HPDE6-E6E7 (cell line): Measurements from ENCODE around the gene SSBP2.
A peak's percentile ranks its signal among the peaks of the same experiment; 100 is the strongest.
"Not testable (repeated sequence)": the region's sequence is repeated elsewhere in the genome, so short reads cannot be mapped to it uniquely, and the experiment has no call there.

Experiments used
- DNase-seq: peaks from one replicate; pipeline ENCODE4 v3.0.0; 2011; ENCODE audit warnings: missing footprints; ENCODE audit errors: extremely low spot score

The SSBP2 gene

DNA sequence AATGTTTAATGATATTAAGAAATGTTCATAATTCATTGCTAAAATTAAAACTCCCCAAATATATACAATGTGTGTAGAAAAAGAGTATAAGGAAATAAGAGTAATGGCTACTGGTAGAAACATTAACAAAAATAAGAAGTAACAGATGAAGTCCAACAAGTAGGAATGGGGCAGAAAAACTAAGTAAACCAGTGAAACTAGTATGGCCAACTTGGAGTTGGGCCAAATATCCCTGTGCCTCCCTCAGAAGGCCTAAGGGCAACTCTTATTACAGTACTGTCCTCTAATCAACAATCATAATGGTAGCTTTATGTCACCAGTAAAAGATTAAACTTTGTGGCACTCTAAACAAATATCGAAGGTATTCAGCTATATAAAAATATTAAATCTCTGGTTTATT lies 93.5 kb downstream of the SSBP2 start:
- peak; percentile 8 for DNase-seq

DNA sequence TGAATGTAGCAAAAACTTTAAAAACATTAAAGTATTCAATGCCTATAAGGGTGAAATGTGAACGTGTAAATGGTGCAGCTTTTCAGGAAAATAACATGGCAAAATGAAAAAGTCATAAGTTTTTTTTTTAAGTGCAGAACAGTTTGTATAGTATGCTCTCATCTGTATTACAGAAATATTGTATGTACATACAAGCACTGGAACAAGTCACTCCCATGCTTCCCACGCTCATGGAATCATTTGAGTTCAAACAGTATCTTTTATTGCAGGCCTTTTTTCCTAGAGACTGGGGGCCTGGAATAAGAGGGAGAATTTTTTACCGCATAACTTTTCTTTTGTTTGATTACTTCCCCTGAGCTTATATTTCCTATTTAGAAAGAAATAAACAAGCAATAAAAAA lies 94.1 kb downstream of the SSBP2 start:
- DNase-seq: no peak

DNA sequence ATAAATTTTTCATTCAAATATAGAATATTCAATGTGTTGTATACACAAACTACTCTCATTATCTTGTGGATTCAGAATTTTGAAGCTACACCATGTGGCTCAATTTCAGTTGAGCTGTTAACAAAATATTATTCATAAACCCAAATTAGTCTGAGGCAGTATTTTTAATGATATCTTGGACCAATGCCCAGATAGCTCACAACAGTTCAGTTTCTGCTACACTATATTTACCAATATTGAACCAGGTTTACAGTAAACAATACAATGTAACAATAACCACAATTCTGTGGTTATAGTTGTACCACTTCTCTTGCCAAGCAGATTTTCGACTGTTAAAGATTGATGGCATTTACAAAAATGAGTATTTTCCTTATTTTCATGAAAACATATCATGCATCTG lies 99.9 kb downstream of the SSBP2 start:
- DNase-seq: no peak

DNA sequence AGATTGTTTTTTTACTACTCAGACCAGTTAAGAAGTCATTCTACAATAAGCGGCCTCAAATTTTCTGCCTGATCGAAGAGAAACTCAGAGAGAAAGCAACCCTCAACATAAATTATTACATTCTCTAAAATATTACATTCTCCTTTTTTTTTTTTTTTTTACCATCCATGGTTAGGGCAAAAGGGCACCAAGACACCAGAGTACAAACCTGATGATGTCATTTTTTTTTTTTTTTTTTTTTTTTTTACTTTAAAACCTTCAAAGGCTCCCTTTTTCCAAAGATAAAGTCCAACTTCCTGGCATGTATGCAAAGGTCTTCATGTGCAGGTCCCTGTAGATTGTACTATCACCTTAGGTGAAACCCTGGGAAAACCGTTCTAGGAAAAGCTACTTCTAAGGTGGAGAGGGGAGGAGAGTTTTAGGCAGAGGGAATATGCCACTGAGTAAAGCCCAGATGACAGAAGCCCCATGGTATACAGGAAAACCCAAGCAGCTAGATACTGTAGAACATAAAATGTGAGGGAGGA lies 104.4 kb downstream of the SSBP2 start:
- no peak for DNase-seq

DNA sequence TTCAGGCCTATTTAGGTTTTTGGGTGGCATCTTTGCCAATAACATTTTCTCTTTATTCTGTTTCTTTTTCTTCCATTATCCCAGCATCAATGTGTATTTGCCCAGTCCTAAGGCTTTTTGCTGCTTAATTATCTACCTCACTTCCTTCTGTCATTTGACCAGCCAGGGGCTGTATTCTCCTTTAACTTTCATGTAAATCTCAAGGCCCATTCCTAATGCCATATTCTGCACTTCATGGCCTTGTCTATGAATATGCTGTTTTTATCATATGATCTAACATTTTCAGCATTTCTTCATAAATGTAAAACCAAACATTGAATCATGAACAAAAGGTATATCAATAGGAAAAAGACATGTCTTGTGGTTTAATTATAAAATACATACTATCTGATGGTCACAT lies 108.7 kb downstream of the SSBP2 start:
- no peak for DNase-seq

DNA sequence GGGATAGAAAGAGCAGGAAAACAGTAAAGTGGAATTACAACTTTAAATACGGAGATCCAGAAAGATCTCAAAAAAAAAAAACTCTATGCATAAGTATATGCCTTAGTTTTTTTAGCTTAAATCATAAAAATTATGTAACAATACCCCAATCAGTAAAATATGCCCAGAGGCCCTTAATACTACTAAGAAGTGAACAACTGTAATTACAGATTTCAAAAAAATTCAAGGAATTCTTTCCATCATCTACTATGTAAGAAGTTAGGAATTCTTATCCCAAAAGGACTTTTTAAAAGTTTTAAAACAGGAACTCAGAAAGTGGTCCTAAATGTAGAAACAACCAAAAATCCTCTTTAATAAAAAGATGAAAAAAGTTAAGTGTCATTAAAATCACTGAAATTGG lies 111.3 kb downstream of the SSBP2 start:
- DNase-seq: no peak

DNA sequence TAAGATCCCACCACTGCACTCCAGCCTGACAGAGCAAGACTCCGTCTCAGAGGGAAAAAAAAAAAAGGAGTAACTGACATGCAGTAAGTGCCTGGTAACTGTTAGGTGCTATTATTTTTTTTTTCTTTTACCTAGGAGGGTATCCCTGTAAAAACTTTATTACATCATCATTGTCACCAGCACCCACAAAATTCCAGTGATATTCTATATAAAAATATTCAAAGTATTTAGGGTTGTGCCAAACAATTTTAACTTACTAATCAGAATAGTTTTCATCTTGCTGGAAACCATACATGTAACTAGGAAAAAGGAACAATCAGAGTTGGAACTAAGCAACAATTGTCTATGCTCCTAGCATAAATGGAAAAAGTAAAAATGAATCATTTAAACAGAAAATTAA lies 112.4 kb downstream of the SSBP2 start:
- DNase-seq: no peak

DNA sequence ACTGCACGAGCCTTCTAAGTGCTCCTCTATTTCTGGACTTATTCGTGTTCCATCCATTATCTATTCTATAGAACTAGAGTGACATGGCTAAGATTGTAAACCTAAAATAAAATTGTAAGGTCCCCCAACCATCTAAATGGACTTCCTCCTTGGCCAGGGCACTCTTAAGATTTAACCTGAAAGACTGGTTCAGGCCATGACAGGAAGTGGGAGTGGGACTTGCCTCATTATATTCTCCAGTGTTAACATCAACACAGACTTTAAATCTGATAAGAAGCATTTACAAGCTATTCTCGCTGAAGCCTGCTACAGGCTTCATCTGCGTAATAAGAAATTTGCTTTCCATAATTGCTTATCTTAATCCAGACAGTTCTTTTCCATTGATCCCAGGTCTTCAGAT lies 117.0 kb downstream of the SSBP2 start:
- DNase-seq: no peak

DNA sequence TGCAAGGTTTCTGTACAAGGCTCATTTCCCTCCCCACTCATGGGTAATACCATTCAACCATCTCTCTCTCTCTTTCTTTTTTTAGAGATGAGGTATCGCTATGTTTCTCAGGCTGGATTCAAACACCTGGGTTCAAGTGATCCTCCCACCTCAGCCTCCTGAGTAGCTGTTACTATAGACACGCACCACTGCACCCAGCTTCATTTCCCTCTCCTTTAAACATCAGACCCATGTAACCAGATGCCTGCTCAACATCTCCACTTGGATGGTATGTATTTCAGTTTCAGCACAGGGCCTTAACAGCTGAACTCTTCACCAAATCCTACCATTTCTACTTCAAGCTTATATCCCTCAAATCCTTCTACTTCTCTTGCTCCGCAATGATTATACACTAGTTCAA lies 117.4 kb downstream of the SSBP2 start:
- no peak for DNase-seq

DNA sequence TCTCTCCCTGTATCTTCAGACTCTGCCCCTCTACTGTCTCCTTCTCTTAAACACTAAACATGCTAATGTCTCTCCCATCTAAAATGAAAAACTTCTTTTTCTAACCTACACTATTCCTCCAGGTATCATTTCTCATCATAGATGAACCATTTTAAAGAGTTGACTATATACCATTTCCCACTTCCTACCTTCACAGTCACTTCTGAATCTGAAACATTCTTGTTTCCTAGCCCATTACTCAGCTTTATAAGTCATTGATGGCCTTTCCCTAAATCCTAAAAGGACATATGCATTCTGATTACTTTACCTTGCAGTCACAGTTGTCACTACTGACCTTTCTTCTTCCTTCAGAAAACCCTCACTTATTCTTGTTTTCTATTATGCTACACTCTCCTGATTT lies 118.2 kb downstream of the SSBP2 start:
- no peak for DNase-seq

DNA sequence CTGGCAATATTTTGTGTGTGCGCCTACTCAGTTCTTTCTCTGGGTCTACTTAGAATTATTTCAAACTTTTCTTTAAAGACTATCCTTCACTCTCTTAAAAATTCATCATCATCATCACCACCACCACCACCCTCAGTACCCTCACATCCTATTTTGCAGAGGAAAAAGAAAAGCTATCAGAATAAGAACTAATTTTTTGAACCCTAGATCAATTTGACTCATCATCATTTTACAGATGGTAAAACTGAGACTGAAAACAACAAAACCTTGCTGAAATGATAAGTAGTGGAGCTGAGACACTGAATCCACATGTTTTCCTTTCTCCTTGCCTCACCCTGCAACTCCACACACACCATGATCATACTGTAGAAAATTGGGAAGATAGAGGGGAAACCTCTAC lies 119.3 kb downstream of the SSBP2 start:
- no peak for DNase-seq

DNA sequence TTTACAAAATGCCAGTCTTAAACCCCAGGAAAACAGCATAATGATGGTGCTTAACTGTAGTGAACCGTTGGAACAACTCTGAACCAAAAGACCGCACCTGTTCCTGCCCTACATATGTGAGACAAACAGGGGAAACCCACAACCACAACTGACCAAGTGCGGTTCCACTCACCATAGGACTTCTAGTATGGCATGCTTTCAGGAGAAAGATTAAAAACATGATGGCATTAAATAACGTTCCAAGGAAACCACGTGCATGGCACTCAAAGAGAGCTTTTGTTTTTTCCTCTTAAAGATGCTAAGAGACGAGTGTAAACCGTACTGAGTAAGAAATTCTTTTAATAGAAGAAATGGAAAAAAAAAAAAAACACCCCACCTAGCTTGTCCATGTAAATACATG lies 119.8 kb downstream of the SSBP2 start:
- DNase-seq: no peak

DNA sequence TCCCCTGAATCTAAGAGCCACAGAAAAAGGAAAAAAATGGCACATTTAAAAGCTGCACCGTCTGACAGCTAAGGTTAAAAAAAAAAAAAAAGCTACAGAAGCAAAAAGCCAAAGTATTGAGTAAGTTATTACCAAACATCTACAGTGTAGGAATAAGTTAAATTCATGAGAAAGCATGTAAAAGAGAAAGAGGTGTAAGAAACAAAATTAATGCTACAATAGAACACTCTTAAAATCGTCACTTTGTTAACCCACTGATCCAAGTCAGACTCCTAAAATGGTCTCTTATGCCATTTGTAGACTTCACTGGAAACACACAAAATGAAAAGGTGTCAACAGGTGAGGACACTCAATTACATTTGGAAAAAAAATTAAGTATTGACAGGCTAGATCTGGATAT lies 120.2 kb downstream of the SSBP2 start:
- DNase-seq: no peak

DNA sequence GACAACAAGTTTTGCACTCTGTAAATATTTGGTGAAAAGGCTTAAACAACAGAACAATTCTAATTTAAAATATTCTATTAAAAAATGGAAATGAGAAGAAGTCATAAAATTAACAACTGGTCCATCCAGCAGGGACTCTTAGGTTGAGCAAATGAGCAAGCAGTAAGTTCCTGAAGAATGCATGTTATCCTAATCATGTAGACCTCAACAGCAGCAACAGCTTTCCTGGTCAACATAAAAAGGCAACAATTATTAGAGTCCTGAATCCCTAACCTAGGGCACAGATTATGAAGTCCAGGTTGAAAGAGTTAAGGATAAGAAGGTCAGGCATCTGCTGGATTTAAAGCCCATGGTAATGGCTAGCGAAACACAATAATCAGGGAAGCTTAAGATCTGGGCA lies 120.9 kb downstream of the SSBP2 start:
- DNase-seq: no peak

DNA sequence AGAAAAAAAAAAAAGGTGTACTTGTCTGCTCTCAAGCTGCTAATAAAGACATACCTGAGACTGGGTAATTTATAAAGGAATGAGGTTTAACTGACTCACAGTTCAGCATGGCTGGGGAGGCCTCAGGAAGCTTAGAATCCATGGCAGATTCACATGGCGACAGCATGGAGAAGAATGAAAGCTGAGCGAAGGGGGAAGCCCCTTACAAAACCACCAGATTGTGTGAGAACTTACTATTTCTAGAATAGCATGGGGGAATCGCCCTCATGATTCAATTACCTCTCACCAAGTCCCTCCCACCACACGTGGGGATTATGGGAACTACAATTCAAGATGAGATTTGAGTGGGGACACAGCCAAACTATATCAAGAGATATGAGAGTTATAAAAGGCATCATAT lies 122.8 kb downstream of the SSBP2 start:
- not testable (repeated sequence) for DNase-seq

DNA sequence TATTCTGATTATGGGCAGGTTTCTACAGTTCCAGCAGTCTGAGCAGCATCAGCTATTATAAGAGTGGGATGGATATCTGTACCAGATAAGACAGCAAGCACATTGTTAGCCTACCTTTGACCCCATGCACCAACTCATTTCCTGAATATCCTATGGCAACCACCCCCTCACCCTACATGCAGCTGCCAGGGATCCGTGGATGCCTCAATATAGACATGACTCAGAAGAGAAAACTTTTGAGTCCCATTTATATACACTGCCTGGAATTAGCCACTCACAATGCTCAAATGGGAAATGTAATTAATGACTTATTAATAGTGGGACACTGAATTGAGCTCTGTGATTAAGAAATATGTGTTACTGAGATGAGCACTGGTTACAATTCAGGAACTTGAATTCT lies 124.4 kb downstream of the SSBP2 start:
- DNase-seq: peak; percentile 50

DNA sequence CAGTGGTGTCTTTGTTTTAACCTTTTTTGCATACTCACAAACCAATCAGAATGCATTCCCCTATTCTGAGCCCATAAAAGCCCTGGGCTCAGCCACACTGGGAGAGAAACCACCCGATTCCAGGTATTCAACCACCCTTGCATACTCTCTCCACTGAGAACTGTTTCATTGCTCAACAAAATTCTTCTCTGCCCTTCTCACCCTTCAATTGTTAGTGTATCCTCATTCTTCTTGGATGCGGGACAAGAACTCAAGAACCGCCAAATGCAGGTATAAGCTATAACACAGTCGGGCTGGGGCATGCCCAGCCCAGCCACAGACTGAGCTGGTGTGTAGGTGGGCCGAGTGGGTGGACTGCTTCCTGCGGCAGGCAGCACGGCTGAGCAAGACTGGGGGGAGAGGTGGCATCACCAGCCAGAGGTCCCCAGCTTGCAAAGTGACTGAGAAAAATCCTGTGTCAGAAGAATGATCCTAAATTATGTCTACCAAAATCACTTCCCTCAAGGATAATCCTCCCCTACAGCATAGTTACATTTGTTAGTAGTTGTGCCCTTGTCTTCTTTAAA lies 141.0 kb downstream of the SSBP2 start:
- DNase-seq: no peak

DNA sequence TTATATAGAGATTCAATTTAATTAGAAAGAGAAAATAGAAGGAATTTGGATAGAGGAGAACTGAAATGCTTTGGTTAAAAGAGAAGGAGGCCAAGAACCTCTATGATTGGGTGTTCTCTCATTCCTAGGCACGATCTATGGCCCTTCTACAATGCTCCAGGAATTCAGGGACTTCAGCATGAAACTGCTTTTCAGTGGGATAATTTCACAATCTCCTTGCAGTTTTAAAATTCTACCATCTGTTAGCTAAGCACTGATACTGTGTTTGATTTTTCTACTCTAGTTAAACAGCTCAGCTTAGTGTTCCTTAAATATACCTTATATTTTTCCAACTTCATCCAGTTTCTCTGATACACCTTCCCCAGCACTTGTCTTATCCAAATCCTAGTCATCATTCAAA lies 141.9 kb downstream of the SSBP2 start:
- no peak for DNase-seq

DNA sequence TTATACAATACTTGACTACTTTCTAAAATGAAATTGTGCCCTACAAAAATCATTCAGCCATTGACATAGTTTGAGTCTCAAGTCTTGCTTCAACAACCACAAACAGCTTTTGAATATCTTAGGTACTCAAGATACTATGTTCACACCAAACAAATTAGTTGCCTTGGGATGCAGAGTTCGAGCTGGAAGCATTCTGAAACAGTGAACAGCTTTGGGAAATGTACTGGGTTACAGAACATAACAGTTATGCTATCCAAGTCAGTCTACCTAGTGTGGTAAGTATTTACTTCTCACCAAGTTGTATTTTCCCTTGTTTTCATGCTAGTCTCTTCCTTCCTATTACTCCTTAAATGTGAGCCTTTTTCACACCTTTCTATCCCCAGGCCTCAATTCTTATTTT lies 143.2 kb downstream of the SSBP2 start:
- DNase-seq: no peak

DNA sequence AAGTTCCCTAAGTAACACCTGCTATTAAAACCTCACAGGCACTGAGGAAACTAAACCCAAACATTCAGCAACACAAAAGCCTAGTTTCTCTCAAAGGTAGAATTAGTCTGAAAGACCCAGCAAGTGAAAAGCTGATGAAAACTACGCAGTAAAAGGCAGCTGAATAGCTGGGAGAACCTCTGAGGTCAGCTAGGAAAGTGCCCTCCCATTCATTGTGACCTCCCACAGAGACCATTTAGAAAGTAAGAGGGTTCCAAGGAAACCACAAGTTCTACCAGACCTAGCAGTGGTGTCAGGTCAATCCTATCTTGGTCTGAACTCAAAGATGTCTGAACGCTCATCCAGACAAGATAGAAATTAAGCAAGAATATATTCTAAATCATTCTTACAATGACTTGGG lies 144.7 kb downstream of the SSBP2 start:
- DNase-seq: no peak

DNA sequence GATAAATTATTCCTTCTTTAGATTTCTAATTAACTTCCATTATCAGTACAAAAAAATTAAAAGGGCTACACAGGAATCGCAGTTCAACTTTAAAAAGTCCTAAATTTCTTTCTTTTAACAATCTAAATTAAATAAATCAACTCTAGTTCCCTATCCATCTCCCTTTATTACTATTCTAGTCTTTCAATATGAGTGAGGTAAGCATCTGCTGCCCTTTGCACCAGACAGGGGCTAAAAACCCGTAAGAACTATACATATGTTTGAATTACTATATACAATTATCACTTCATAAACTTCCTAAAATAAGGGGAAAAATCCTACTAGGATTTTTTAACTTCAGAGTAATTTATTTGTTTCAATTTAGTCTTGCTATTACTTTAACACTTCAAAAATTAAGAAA lies 145.6 kb downstream of the SSBP2 start:
- no peak for DNase-seq

DNA sequence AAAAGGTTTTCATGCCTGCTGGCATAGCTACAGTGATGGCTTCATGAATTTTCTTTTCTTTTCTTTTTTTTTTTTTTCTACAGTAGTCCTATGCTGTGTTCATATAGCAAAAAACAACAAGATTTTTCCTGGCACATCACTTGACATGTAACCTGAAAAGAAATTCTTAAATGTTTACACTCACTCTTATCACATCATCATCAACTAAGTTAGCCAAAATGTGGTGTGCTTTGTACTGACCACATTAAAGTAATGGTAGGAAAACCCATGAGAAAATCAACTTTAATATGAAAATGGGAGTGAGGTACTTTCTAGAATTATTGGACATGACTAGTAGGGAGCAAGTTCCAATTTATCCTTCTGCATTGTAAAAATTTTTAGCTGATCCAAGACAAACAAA lies 146.7 kb downstream of the SSBP2 start:
- no peak for DNase-seq

DNA sequence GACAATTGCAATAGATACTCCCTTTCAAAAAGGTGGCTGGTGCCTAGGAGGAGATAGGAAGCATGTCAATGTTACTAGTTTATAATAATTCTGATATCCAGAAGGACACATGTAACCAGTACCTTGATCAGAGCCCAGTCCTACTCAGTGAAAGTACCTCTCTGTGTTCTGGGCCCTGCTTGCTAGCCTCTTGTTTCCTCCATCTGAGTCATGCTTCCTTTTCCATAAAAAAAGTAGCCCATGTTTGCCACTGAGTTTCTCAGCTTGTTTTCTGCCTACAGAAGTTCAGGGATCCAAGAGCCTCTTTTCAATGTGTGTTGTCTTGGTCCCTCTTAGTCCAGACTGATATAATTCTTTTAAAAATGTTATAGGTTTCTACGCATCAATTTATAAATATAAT lies 149.0 kb downstream of the SSBP2 start:
- DNase-seq: no peak

DNA sequence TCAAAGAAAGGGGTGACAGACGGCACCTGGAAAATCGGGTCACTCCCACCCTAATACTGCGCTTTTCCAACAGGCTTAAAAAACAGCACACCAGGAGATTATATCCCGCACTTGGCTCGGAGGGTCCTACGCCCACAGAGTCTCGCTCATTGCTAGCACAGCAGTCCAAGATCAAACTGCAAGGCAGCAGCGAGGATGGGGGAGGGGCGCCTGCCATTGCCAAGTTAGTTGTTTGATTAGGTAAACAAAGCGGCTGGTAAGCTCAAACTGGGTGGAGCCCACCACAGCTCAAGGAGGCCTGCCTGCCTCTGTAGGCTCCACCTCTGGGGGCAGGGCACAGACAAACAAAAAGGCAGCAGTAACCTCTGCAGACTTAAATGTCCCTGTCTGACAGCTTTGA lies 158.8 kb downstream of the SSBP2 start:
- not testable (repeated sequence) for DNase-seq
